ENCODE results near the gene ABCC12.
A peak's percentile ranks its signal among the peaks of the same experiment; 100 is the strongest.

ABCC12 gene

GRCh38 chr16:48165961-48166578 is 10.3 kb upstream of the ABCC12 start:
- no peak for DNase-seq (ENCODE audit: low spot score)

DNA sequence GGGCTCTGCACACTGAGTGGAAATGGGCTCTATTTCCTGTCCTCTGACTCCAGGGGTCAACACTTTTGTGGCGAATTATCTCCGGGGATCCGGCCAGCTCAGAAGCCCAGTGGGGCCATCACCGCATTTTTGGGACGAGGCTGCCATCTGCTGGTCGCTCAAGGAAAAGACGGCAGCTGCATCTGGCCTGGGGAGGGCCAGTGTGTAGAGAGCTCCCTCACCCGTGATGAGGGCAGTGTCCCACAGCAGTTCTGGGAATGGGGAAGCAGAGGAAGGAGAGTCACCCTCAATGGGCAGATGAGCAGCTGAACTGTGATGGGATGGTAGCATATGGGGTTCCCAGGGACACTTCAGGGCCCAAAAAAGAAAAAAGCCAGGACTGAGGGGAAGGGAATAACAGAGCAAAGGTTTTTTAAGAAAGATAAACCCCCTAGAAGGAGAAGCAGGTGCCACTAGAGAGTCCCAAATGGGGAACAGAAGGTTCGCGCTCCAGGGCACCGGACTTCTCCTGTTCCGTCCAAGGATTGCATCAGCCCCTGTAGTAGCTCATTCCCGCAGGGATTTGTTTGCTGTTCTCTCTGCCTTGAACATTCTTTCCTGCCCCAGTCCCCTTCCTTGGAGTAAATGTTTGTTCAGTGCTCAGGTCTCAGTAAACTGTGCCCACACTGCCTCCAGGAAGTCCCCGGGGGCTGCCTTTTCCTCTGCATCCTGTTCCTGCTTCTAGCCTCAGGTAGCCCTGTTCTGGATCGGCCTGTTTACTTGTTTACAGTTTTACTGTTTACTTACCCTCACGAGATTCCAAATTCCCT is 9.3 kb upstream of the ABCC12 start:
- peak; percentile 92 for DNase-seq (ENCODE audit: low spot score)

DNA sequence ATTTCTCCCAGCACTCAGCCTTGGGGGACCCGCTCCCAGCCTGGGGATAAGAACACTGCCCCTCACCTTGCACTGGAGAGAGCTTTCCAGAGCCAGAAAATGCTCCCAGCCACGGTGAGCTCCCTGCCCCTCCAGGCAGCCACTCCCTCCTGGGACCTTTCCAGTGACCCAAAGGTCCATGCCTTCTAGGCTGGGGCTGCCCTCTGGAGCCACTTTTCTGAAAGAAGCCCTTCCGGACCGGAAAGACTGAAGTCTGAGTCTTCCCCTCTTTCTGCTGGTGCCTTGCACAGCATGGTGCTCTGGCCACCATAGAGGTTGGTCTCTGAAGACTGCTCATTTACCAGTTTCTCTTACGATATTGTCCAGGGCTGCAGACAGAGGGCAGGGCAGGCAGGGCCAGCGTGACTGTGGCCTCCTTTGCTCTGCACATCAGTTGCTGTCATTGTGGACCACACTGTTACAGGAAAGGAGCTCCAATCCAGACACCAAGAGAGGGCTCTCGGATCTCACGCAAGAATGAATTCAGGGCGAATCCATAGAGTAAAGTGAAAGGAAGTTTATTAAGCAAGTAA is 7.1 kb upstream of the ABCC12 start:
- DNase-seq (ENCODE audit: low spot score) = no peak

DNA sequence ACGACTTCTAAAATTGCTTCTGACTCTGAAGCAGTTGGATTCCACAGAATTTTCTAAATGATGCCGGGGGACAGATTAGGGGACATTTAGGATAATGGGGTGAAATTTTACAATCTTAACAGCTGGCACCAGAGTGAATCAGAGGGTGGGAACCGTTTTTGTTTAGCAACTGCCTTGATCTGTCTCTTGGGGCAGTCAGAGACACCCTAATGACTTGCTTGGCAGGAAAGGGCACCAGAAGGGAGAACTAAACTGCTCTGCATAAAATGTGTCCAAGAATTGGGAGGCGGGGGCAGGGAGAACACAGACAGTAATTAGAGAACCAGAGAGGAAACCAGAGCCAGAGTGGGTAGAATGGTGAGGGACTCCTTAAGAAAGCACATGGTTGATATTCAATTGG is 6.1 kb upstream of the ABCC12 start:
- no peak for DNase-seq (ENCODE audit: low spot score)

DNA sequence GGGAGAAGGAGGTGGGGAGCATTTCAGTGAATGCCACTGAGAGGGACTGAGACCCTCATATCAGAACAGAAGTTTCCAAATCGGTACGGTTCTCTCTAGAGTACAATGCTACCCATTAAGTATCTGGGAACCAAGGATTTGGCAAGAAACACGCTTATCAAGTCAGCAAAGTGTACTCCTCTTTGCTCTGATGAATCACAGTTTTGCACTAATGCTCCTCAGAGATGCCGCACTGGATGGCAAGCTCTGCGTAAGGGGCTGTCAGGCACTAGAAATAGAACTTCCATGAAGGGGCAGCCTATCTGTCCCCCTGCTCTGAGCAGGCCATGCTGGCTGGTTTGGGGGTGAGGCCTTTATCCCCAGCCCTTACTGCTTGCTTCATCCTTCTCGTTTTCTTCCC is 4.8 kb upstream of the ABCC12 start:
- no peak for DNase-seq (ENCODE audit: low spot score)

- no peak for DNase-seq (ENCODE audit: low spot score)
Observed at GRCh38 chr16:48158296-48158695, 2.5 kb upstream of the ABCC12 start.

DNA sequence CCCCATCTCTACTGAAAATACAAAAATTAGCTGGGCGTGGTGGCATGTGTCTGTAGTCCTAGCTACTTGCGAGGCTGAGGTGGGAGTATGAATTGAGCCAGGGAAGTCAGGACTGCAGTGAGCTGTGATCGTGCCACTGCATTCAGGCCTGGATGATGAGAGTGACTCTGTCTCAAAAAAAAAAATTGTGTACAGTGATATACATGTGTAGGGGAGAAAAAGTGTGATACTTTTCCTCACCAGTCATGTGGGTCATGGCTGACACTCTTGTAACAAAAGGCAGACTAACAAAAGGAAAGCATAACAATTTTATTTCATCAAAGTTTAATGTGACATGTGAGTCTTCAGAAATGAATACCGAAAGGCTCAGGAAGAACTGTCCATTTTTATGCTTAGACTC is 2.0 kb upstream of the ABCC12 start:
- no peak for DNase-seq (ENCODE audit: low spot score)

- no peak for DNase-seq (ENCODE audit: low spot score)
Observed at GRCh38 chr16:48157302-48157701, 1.5 kb upstream of the ABCC12 start.

GRCh38 chr16:48156790-48157209 is 1.0 kb upstream of the ABCC12 start:
- DNase-seq (ENCODE audit: low spot score) = peak; percentile 86

GRCh38 chr16:48153774-48154173 is 2.0 kb downstream of the ABCC12 start:
- DNase-seq (ENCODE audit: low spot score) = no peak

DNA sequence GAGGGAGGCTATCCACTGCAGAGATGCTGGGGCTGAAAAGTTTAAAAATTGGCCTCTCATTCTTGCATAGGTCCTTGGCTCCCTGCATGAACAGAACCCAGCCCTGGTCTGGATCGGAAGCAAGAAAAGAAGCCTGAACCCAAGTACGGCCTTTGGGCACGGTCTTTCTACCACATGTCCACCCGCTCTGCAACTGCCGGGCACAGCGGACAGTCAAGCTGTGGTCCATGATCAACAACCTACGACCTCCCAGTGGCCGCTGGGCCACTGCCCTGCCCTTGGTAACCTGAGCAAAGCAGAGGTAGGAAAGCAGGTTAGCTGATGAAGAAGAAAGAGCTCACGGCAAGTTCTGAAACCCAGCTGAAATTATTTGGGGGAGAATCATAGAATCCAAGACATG is 3.6 kb downstream of the ABCC12 start:
- no peak for DNase-seq (ENCODE audit: low spot score)

DNA sequence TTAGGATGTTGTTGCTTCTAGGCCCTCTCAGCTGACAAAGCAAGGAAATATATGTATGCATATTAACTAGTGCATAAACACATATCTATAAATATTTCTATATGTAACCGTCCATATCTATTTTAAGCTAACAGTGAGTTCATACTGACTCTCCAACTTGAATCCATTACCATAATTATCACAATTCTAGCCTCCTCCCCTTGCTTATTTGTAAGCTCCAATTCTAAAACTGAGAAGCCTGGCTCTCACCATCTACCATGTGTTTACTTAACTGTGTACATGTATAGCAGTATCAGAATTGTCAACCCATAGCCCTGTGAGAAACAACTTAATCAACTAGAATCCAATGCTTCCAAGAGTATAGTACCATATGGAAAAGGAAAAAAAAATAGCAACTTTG is 5.1 kb downstream of the ABCC12 start:
- no peak for DNase-seq (ENCODE audit: low spot score)

- no peak for DNase-seq (ENCODE audit: low spot score)
Observed at GRCh38 chr16:48146710-48147109, 9.1 kb downstream of the ABCC12 start.

DNA sequence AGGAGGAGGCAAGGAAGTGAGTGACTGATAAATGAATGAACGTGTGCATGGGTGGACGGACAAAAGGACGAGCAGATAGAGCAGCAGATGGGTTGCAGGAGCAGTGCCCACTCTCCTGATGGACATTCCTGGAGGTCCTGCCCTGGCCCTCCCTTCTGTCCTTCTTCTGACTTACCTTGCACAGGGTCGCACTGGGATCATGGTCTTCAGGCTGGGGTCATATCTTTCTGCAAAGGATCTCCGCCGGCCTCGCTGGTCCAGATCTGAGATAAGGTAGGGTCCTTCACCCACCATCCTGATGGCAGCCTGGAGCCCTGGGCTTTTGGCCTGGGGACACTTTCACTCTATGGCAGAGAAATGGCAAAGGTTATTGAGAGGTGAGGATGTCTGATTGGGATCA is 9.7 kb downstream of the ABCC12 start:
- no peak for DNase-seq (ENCODE audit: low spot score)

- DNase-seq (ENCODE audit: low spot score) = no peak
Observed at GRCh38 chr16:48143812-48144368, 11.9 kb downstream of the ABCC12 start.

DNA sequence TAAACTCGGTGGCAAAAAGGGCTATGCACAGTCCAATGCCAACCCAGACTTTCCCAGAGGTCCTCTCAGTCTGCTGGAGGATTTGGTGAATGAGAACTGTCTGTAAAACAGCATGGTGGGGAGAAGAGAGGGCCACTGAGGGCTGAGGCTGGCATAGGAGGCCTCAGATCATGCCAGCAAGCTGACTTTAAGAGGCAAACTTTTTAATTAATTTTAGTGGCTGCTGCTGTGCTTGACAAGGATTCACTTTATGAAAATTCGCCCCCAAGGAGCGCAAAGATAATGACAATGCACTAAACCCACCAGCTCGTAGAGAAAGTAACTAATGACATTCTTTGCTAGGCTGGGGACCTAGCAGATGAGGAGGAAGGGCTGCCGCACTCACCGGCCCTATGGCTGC is 15.0 kb downstream of the ABCC12 start:
- no peak for DNase-seq (ENCODE audit: low spot score)

DNA sequence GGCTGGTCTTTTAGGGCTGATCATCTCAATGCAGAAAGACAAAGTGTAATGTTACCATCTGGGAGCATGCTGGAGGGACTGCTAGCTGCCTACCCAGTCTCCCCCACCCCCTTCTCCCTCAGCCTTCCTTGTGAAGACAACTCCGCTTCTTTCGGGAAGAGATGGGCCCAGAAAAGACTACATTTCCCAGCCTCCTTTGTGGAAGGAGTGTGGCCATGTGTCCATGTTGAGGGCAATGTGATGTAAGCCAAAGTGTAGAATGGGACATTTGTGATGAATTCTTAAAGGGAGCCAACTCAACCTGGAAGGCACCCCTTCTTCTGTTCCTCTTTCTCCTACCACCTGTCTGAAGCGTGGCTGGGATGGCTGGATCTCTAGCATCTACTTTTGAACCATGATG is 16.3 kb downstream of the ABCC12 start:
- no peak for DNase-seq (ENCODE audit: low spot score)

DNA sequence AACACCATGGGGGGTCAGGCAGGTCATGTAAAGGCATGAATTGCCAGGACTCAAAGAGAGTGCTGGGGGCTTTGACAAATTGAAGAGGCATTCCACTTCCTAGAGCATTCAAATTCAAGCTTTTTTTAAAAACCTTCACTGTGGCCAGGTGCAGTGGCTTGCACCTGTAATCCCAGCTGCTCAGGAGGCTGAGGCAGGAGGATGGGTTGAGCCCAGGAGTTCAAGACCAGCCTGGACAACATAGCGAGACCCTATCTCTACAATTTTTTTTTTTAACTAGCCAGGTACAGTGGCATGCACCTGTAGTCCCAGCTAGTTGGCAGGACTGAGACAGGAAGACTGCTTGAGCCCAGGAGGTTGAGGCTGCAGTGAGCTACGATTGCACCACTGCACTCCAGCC is 17.2 kb downstream of the ABCC12 start:
- DNase-seq (ENCODE audit: low spot score) = no peak

GRCh38 chr16:48137822-48138221 is 18.0 kb downstream of the ABCC12 start:
- no peak for DNase-seq (ENCODE audit: low spot score)

- no peak for DNase-seq (ENCODE audit: low spot score)
Observed at GRCh38 chr16:48136547-48137360, 19.0 kb downstream of the ABCC12 start.

- DNase-seq (ENCODE audit: low spot score) = no peak
Observed at GRCh38 chr16:48133455-48134211, 22.2 kb downstream of the ABCC12 start.

GRCh38 chr16:48132696-48133095 is 23.1 kb downstream of the ABCC12 start:
- DNase-seq (ENCODE audit: low spot score) = no peak
